H1 (cell line): ENCODE data around the gene TMEM170A. TPM values are rescaled to one million over a fixed set of nuclear protein-coding genes. Genes with fewer than 3 reads are reported as not detected.

ENCODE experiments used
- ATF3 ChIP-seq: IDR thresholded peaks from 2 replicates; pipeline ENCODE4 v1.6.1; 2011; ENCODE audit warnings: low read depth, mild to moderate bottlenecking, low read length; ENCODE audit not compliant: insufficient read depth
- polyA plus RNA-seq, 7 experiments: library from polyadenylated mRNA; depleted of rRNA in 3 of 7; stranded (reverse) in 5 of 7; unstranded in 2 of 7; fragments of >200 nt in 5 of 7; fragments of 200-250 nt in 2 of 7; gene quantifications; 1 replicate in 5 of 7; 2 replicates in 1 of 7; 4 replicates in 1 of 7; pipeline versions ENCODE4 v1.2.1 to v1.2.3, GENCODE V29; 2011 to 2013; ENCODE audit warnings: missing spikeins in 2 of 7, mixed read lengths in 2 of 7
- total RNA-seq: library from RNA; stranded (reverse); fragmentation: NEBNext Ultra II Directional; extraction: Animal tissue kit (Norgen Biotek cat#: 25700); gene quantifications from 2 replicates; pipeline ENCODE4 v1.2.1, GENCODE V29; 2021

Gene TMEM170A
- total and polyA plus RNA-seq, 2 of the 8 experiments (the other 6 are each of a cell fraction or from before 2014, with no cell fraction given), result 22.9 to 56.6 TPM

- no peak for TF ChIP-seq ATF3
- TF ChIP-seq, all 59 proteins: peak for 0
These were observed 62.8 kb downstream of the TMEM170A start (continued) for GRCh38 chr16:75401691-75402090.
